ENCODE data around the gene NR1I2. TPM values are rescaled to one million over a fixed set of nuclear protein-coding genes. Genes with fewer than 3 reads are reported as not detected.
A peak's percentile ranks its signal among the peaks of the same experiment; 100 is the strongest.

NR1I2 gene
- polyA plus RNA-seq, 3 donors from 2014 or later = 0.24 to 0.40 TPM; not detected in 1

- no peak overlapping the region for H3K27ac Mint-ChIP-seq
- no peaks in the 10 kb centered on the region for H3K9me3 Mint-ChIP-seq
- peaks cover 15 to 40% (median 38%) of the 10 kb centered on the region in 3 donors for H3K36me3 Mint-ChIP-seq
- DNase-seq = no peak
- peaks cover 0 to 2% (median 2%) of the 10 kb centered on the region in 3 donors for H3K27me3 Mint-ChIP-seq (ENCODE audit: low read depth in 3 of 3)
- H3K4me1 Mint-ChIP-seq = peaks cover 7 to 15% of the 10 kb centered on the region in 2 donors
- H3K4me3 Mint-ChIP-seq = no peak overlapping the region
Observed at GRCh38 chr3:119856695-119857094, 74.8 kb downstream of the NR1I2 start.

DNA sequence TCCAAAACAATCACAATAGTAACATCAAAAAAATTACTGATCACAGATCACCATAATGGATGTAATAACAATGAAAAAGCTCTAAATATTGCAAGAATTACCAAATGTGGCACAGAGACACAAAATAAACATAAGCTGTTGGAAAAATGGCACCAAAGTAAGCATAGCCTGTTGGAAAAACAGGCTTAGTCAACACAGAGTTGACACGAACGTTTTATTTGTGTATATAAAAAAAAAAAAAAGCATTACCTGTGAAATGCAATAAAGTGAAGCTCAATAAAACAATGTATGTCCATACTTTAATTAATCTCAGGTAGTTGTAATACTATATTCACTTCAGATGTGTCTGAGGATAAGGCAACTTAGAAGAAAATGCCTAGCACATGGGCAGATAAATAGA lies 77.1 kb downstream of the NR1I2 start:
- Mint-ChIP-seq H3K36me3 (peaks cover 28 to 52% (median 47%) of the 10 kb centered on the region in 3 donors), H3K27me3 (ENCODE audit: low read depth in 3 of 3) (peaks cover 0 to 2% (median 2%) of the 10 kb centered on the region in 3 donors), H3K4me1 (peaks cover 9 to 13% of the 10 kb centered on the region in 2 donors), H3K9me3 (no peaks in the 10 kb centered on the region), H3K4me3 (no peak overlapping the region), H3K27ac (peak overlapping the region in 1 of 6 donors; percentile 34)
- DNase-seq = no peak

DNA sequence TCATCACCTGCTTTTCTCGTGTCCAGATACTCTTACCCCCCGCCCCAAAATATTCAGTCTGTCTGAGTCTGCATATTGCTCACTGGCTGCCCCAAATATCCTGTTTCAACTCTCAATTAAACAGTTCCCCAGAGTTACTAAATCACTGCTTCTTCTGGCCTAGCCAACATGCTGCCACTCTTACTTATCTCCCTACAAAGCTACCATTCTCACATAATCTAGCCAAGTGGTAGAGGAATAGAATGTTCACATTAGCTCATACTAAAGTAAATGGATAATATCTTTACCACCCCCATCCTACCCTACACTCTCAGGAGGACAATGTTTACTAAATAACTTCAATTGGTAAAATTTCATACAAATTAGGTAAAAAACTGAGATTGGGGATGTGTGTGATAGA lies 77.8 kb downstream of the NR1I2 start:
- H3K27ac Mint-ChIP-seq = peak overlapping the region in 2 of 6 donors; percentile 4 to 17
- peaks cover 0 to 2% (median 0%) of the 10 kb centered on the region in 3 donors for H3K27me3 Mint-ChIP-seq (ENCODE audit: low read depth in 3 of 3)
- peaks cover 28 to 48% (median 44%) of the 10 kb centered on the region in 3 donors for H3K36me3 Mint-ChIP-seq
- no peaks in the 10 kb centered on the region for H3K9me3 Mint-ChIP-seq
- DNase-seq = no peak
- no peak overlapping the region for H3K4me3 Mint-ChIP-seq
- peaks cover 9 to 13% of the 10 kb centered on the region in 2 donors for H3K4me1 Mint-ChIP-seq

DNA sequence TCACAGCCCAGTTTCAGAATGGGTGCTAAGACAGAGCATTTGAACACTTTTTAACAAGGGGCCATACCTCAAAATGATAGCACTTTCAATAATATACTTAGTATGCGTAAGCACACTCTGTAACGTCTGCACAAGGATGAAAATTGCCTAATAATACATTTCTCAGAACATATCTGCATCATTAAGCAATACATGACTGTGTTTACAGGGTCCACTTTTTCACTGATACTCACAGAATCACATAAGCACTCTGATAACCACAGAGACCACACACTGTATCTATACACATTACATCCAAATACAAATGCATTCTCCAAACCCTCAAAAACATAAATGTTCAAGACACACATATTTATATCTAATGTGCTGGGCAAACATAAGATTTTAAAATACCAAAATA lies 79.8 kb downstream of the NR1I2 start:
- no peaks in the 10 kb centered on the region for H3K9me3 Mint-ChIP-seq
- peaks cover 11 to 13% of the 10 kb centered on the region in 2 donors for H3K4me1 Mint-ChIP-seq
- no peak for DNase-seq
- no peak overlapping the region for H3K4me3 Mint-ChIP-seq
- H3K36me3 Mint-ChIP-seq = peaks cover 22 to 40% (median 35%) of the 10 kb centered on the region in 3 donors
- H3K27ac Mint-ChIP-seq = peak overlapping the region in 1 of 6 donors; percentile 19
- no peaks in the 10 kb centered on the region for H3K27me3 Mint-ChIP-seq (ENCODE audit: low read depth in 3 of 3)

- no peaks in the 10 kb centered on the region for H3K9me3 Mint-ChIP-seq
- H3K4me1 Mint-ChIP-seq = peaks cover 11 to 18% of the 10 kb centered on the region in 2 donors
- peaks cover 17 to 33% (median 29%) of the 10 kb centered on the region in 3 donors for H3K36me3 Mint-ChIP-seq
- no peak for DNase-seq
- no peaks in the 10 kb centered on the region for H3K27me3 Mint-ChIP-seq (ENCODE audit: low read depth in 3 of 3)
- peak overlapping the region in 1 of 6 donors; percentile 56 for H3K27ac Mint-ChIP-seq
- H3K4me3 Mint-ChIP-seq = no peak overlapping the region
Observed at GRCh38 chr3:119862616-119863015, 80.7 kb downstream of the NR1I2 start.

DNA sequence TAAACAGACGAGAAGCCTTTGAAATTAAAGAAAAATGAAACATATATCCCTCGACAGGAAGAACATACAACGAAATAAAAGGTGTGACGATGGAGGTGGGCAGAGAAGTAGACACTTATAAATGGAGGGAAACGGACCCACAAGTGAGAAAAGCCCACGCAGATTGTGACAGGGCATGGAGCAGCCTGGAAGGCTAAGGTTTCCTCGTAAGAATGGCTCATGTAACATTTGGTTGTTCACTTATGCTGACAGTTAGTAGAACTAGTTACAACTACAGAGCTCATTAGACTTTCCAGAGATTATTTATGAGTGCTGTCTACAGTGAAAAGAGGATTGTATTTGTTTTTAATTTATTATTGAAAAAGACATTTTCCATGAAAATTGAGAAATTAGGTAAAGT lies 82.6 kb downstream of the NR1I2 start:
- H3K4me3 Mint-ChIP-seq = no peak overlapping the region
- H3K36me3 Mint-ChIP-seq = peaks cover 16 to 24% (median 24%) of the 10 kb centered on the region in 3 donors
- H3K9me3 Mint-ChIP-seq = no peaks in the 10 kb centered on the region
- H3K4me1 Mint-ChIP-seq = peaks cover 18 to 25% of the 10 kb centered on the region in 2 donors
- no peak for DNase-seq
- H3K27me3 Mint-ChIP-seq (ENCODE audit: low read depth in 3 of 3) = no peaks in the 10 kb centered on the region
- H3K27ac Mint-ChIP-seq = peak overlapping the region in 1 of 6 donors; percentile 36

Other genes starting within 250 kb of the NR1I2 start
- not detected for gene CD80, start 222.5 kb upstream of the NR1I2 start, polyA plus RNA-seq
- gene ADPRH, start 202.6 kb upstream of the NR1I2 start, polyA plus RNA-seq = 10 to 100 TPM in 1 of 3 donors, 1 to 10 TPM in 2; 7.5 to 13.9 (median 9.4) TPM
- not detected for gene PLA1A, start 184.2 kb upstream of the NR1I2 start, polyA plus RNA-seq
- 1 to 10 TPM in 1 of 3 donors, under 1 TPM in 1, not detected in 1; 0.50 to 3.6 TPM for gene POPDC2, start 121.5 kb upstream of the NR1I2 start, polyA plus RNA-seq
- gene COX17, start 104.7 kb upstream of the NR1I2 start, polyA plus RNA-seq = 100 to 1,000 TPM in 2 of 3 donors, 10 to 100 TPM in 1; 65.5 to 112 (median 102) TPM
- not detected for gene CFAP91, start 79.1 kb upstream of the NR1I2 start, polyA plus RNA-seq

Data from immature natural killer cell (primary cell).